Stimulated activated CD4-positive, alpha-beta T cell treated with anti-CD3 and anti-CD28 coated beads, Interleukin-1b, Interleukin-23, amount 100 ng/mL, for 48 hours (primary cell): ENCODE results near the gene KCNH1.

Experiments
- DNase-seq: peaks from one replicate; pipeline ENCODE4 v3.0.0-alpha.2; 2020

Gene KCNH1

GRCh38 chr1:210747890-210748289 lies 386.1 kb downstream of the KCNH1 start:
- DNase-seq = no peak

GRCh38 chr1:210747112-210747511 lies 386.8 kb downstream of the KCNH1 start:
- no peak for DNase-seq

- DNase-seq = no peak
Observed at GRCh38 chr1:210746024-210746731, 387.8 kb downstream of the KCNH1 start.

GRCh38 chr1:210743038-210743437 lies 390.9 kb downstream of the KCNH1 start:
- DNase-seq = no peak

- DNase-seq = no peak
Observed at GRCh38 chr1:210741564-210741963, 392.4 kb downstream of the KCNH1 start.

GRCh38 chr1:210739627-210740026 lies 394.3 kb downstream of the KCNH1 start:
- no peak for DNase-seq

- no peak for DNase-seq
Observed at GRCh38 chr1:210738256-210738655, 395.7 kb downstream of the KCNH1 start.

GRCh38 chr1:210736713-210737112 lies 397.2 kb downstream of the KCNH1 start:
- no peak for DNase-seq

- DNase-seq = no peak
Observed at GRCh38 chr1:210731597-210731996, 402.4 kb downstream of the KCNH1 start.

- DNase-seq = no peak
Observed at GRCh38 chr1:210731193-210731592, 402.8 kb downstream of the KCNH1 start.

- DNase-seq = no peak
Observed at GRCh38 chr1:210730023-210730422, 403.9 kb downstream of the KCNH1 start.

- DNase-seq = no peak
Observed at GRCh38 chr1:210728437-210729149, 405.4 kb downstream of the KCNH1 start.

- no peak for DNase-seq
Observed at GRCh38 chr1:210727709-210728108, 406.2 kb downstream of the KCNH1 start.

GRCh38 chr1:210726621-210727020 lies 407.3 kb downstream of the KCNH1 start:
- DNase-seq = peak; percentile 6

GRCh38 chr1:210724768-210725167 lies 409.2 kb downstream of the KCNH1 start:
- DNase-seq = no peak

- DNase-seq = no peak
Observed at GRCh38 chr1:210723646-210724045, 410.3 kb downstream of the KCNH1 start.

GRCh38 chr1:210722410-210723081 lies 411.4 kb downstream of the KCNH1 start:
- DNase-seq = no peak

GRCh38 chr1:210715072-210715471 lies 418.9 kb downstream of the KCNH1 start:
- DNase-seq = no peak

GRCh38 chr1:210711825-210712612 lies 421.9 kb downstream of the KCNH1 start:
- no peak for DNase-seq

- DNase-seq = no peak
Observed at GRCh38 chr1:210709701-210710100, 424.2 kb downstream of the KCNH1 start.

GRCh38 chr1:210707300-210708240 lies 426.4 kb downstream of the KCNH1 start:
- no peak for DNase-seq

- no peak for DNase-seq
Observed at GRCh38 chr1:210706246-210706645, 427.7 kb downstream of the KCNH1 start.
